WTC11 (cell line): ENCODE measurements around the gene ANP32B. TPM values are rescaled to one million over a fixed set of nuclear protein-coding genes. Genes with fewer than 3 reads are reported as not detected.

Source experiments
- ATAC-seq: fragments of 200-7000 bp; cut with Tn5 transposase; 2 replicates; pipeline ENCODE4 v1.10.0; 2021; ENCODE audit warnings: mild to moderate bottlenecking, moderate library complexity
- CTCF ChIA-PET: fragments of 300-600 bp; sonication (Branson Sonifier 250); formaldehyde crosslinking; loops from one replicate; lab custom pipeline; 2021; ENCODE audit warnings: antibody characterized with exemption; lab: Charles Lee
- POLR2A ChIA-PET: fragments of 350-600 bp; sonication (Branson Sonifier 250); formaldehyde crosslinking; loops from one replicate; lab custom pipeline; 2021; ENCODE audit warnings: antibody characterized with exemption; lab: Charles Lee
- DNase-seq: peaks from one replicate; pipeline ENCODE4 v3.0.0; 2021; ENCODE audit warnings: low spot score
- H3K27ac Mint-ChIP-seq: 2 replicates; pipeline ENCODE4 v1.8.0; 2021; ENCODE audit warnings: mixed read lengths
- H3K27me3 Mint-ChIP-seq: 2 replicates; pipeline ENCODE4 v1.8.0; 2021; ENCODE audit warnings: low read depth, mild to moderate bottlenecking, moderate library complexity, mixed read lengths
- H3K36me3 Mint-ChIP-seq: 2 replicates; pipeline ENCODE4 v1.8.0; 2021; ENCODE audit warnings: mixed read lengths
- H3K4me1 Mint-ChIP-seq: 2 replicates; pipeline ENCODE4 v1.8.0; 2022; ENCODE audit warnings: mixed read lengths
- H3K4me3 Mint-ChIP-seq: 2 replicates; pipeline ENCODE4 v1.8.0; 2021; ENCODE audit warnings: mild to moderate bottlenecking, moderate library complexity, mixed read lengths
- H3K9me3 Mint-ChIP-seq: 2 replicates; pipeline ENCODE4 v1.8.0; 2021; ENCODE audit warnings: mixed read lengths
- ARID4B ChIP-seq: sonication (generic); formaldehyde crosslinking; IDR thresholded peaks from 2 replicates; pipeline ENCODE4 v1.8.0; 2023; ENCODE audit warnings: missing genetic modification reagents, mild to moderate bottlenecking, borderline replicate concordance
- CBFB ChIP-seq: sonication (generic); formaldehyde crosslinking; IDR thresholded peaks from 2 replicates; pipeline ENCODE4 v1.8.1; 2022; ENCODE audit warnings: mild to moderate bottlenecking, low read depth, missing genetic modification reagents
- CREM ChIP-seq: sonication (generic); formaldehyde crosslinking; IDR thresholded peaks from 2 replicates; pipeline ENCODE4 v1.8.1; 2022; ENCODE audit warnings: mild to moderate bottlenecking, missing genetic modification reagents, moderate library complexity
- ELF4 ChIP-seq: sonication (generic); formaldehyde crosslinking; IDR thresholded peaks from 2 replicates; pipeline ENCODE4 v1.8.1; 2022; ENCODE audit warnings: low read depth, mild to moderate bottlenecking, moderate library complexity, missing genetic modification reagents
- ERG ChIP-seq: fragments of 250-450 bp; sonication (Bioruptor Pico); IDR thresholded peaks from 2 replicates; pipeline ENCODE4 v1.8.0; 2021; ENCODE audit warnings: mild to moderate bottlenecking
- GTF2I ChIP-seq: fragments of 250-450 bp; sonication (Bioruptor Pico); conservative IDR thresholded peaks from 2 replicates; pipeline ENCODE4 v1.4.0; 2021; ENCODE audit warnings: mild to moderate bottlenecking
- IRF2 ChIP-seq: sonication (generic); formaldehyde crosslinking; IDR thresholded peaks from 2 replicates; pipeline ENCODE4 v1.8.0; 2022; ENCODE audit warnings: low read depth, missing genetic modification reagents, borderline replicate concordance
- JAZF1 ChIP-seq: fragments of 250-450 bp; sonication (Bioruptor Pico); IDR thresholded peaks from 2 replicates; pipeline ENCODE4 v1.9.0; 2021; ENCODE audit warnings: moderate library complexity, mild to moderate bottlenecking, inconsistent platforms
- NR3C1 ChIP-seq: sonication (generic); formaldehyde crosslinking; conservative IDR thresholded peaks from 2 replicates; pipeline ENCODE4 v1.8.1; 2023; ENCODE audit warnings: low read depth, mild to moderate bottlenecking, missing genetic modification reagents
- SMAD4 ChIP-seq: sonication (generic); formaldehyde crosslinking; IDR thresholded peaks from 2 replicates; pipeline ENCODE4 v1.8.0; 2022; ENCODE audit warnings: mild to moderate bottlenecking, missing genetic modification reagents
- SOX15 ChIP-seq: fragments of 250-450 bp; sonication (Bioruptor Pico); IDR thresholded peaks from 2 replicates; pipeline ENCODE4 v1.9.0; 2021; ENCODE audit warnings: mild to moderate bottlenecking
- ZMAT4 ChIP-seq: fragments of 250-450 bp; sonication (Bioruptor Pico); IDR thresholded peaks from 2 replicates; pipeline ENCODE4 v1.9.0; 2021; ENCODE audit warnings: mild to moderate bottlenecking
- ZNF138 ChIP-seq: sonication (generic); formaldehyde crosslinking; conservative IDR thresholded peaks from 2 replicates; pipeline ENCODE4 v1.8.1; 2022; ENCODE audit warnings: mild to moderate bottlenecking, moderate library complexity, missing genetic modification reagents
- ZNF396 ChIP-seq: fragments of 250-450 bp; sonication (Bioruptor Pico); IDR thresholded peaks from 2 replicates; pipeline ENCODE4 v1.8.0; 2021; ENCODE audit warnings: mild to moderate bottlenecking, moderate library complexity, borderline replicate concordance
- ZNF423 ChIP-seq: fragments of 250-450 bp; sonication (Bioruptor Pico); IDR thresholded peaks from 2 replicates; pipeline ENCODE4 v2.1.2; 2022; ENCODE audit warnings: mild to moderate bottlenecking, moderate library complexity
- total RNA-seq: library from RNA; stranded (reverse); gene quantifications from 3 replicates; pipeline ENCODE4 v1.2.3, GENCODE V29; 2021
- TF ChIP-seq, protein P1 (sequence below): sonication (generic); formaldehyde crosslinking; IDR thresholded peaks from 2 replicates; pipeline ENCODE4 v1.8.0; 2023; ENCODE audit warnings: mild to moderate bottlenecking, missing genetic modification reagents
- TF ChIP-seq, protein P2 (sequence below): fragments of 250-450 bp; sonication (Bioruptor Pico); conservative IDR thresholded peaks from 2 replicates; pipeline ENCODE4 v1.9.0; 2021; ENCODE audit warnings: mild to moderate bottlenecking

Gene ANP32B
- total RNA-seq, 1 experiment from 2014 or later: 150 TPM

- ATAC-seq: no peak
- Mint-ChIP-seq H3K27me3 (peaks cover 10% of the 10 kb centered on the region), H3K4me3 (no peak overlapping the region), H3K27ac (no peak overlapping the region), H3K9me3 (no peaks in the 10 kb centered on the region), H3K36me3 (no peaks in the 10 kb centered on the region), H3K4me1 (peaks cover 9% of the 10 kb centered on the region; the same call in 1 of the 2 replicates)
- ChIA-PET CTCF (interaction anchor here (0.6 to 3.4 kb wide), 3 partner anchors 9 to 154 kb away, joined by 3 to 29 read pairs (median 3); no protein-coding TSS in a partner anchor), POLR2A (interaction anchor here (0.6 kb wide), 2 partner anchors 223 to 685 kb away, joined by 3 read pairs; no protein-coding TSS in a partner anchor)
- DNase-seq: no peak
- no peak for TF ChIP-seq CREM (CRISPR knock-in tag)
Observed at GRCh38 chr9:98043915-98044314, 60.8 kb downstream of the ANP32B start.

- DNase-seq (no peak), ATAC-seq (no peak)
- ChIA-PET CTCF (interaction anchor here (0.9 to 3.4 kb wide), 4 partner anchors 11 to 123 kb away, joined by 3 to 29 read pairs (median 4); partner anchors contain the start of genes NANS and TRIM14), POLR2A (interaction anchor here (1.4 kb wide), 1 partner anchor 11 kb away, joined by 3 read pairs; the partner anchor contains the start of gene NANS)
- H3K27ac Mint-ChIP-seq: no peak overlapping the region
- peaks cover 4% of the 10 kb centered on the region for H3K27me3 Mint-ChIP-seq
- no peak overlapping the region for H3K4me3 Mint-ChIP-seq
- TF ChIP-seq ZMAT4 (CRISPR knock-in tag) (no peak), CBFB (CRISPR knock-in tag) (no peak), SMAD4 (no peak), CREM (CRISPR knock-in tag) (no peak), JAZF1 (CRISPR knock-in tag) (no peak), ZNF138 (no peak), IRF2 (CRISPR knock-in tag) (no peak), GTF2I (CRISPR knock-in tag) (no peak), NR3C1 (no peak), ARID4B (CRISPR knock-in tag) (no peak), ZNF396 (CRISPR knock-in tag) (no peak), ELF4 (CRISPR knock-in tag) (no peak)
- H3K4me1 Mint-ChIP-seq: no peaks in the 10 kb centered on the region
- H3K36me3 Mint-ChIP-seq: no peaks in the 10 kb centered on the region
- no peaks in the 10 kb centered on the region for H3K9me3 Mint-ChIP-seq
Observed at GRCh38 chr9:98045234-98046179, 62.4 kb downstream of the ANP32B start.

GRCh38 chr9:98046180-98046543 is 63.0 kb downstream of the ANP32B start:
- ChIA-PET POLR2A (interaction anchor here (1.4 kb wide), 1 partner anchor 11 kb away, joined by 3 read pairs; the partner anchor contains the start of gene NANS), CTCF (interaction anchor here (0.9 to 3.4 kb wide), 2 partner anchors 11 to 73 kb away, joined by 3 to 29 read pairs; partner anchors contain the start of gene TRIM14)
- no peaks in the 10 kb centered on the region for H3K9me3 Mint-ChIP-seq
- H3K4me1 Mint-ChIP-seq: no peaks in the 10 kb centered on the region
- H3K27me3 Mint-ChIP-seq: peaks cover 7% of the 10 kb centered on the region
- DNase-seq (no peak), ATAC-seq (no peak)
- H3K4me3 Mint-ChIP-seq: no peak overlapping the region
- H3K36me3 Mint-ChIP-seq: no peaks in the 10 kb centered on the region
- no peak overlapping the region for H3K27ac Mint-ChIP-seq
- TF ChIP-seq ZNF423 (CRISPR knock-in tag) (no peak), SOX15 (CRISPR knock-in tag) (no peak), ERG (CRISPR knock-in tag) (no peak)
- TF ChIP-seq, protein P1, sequence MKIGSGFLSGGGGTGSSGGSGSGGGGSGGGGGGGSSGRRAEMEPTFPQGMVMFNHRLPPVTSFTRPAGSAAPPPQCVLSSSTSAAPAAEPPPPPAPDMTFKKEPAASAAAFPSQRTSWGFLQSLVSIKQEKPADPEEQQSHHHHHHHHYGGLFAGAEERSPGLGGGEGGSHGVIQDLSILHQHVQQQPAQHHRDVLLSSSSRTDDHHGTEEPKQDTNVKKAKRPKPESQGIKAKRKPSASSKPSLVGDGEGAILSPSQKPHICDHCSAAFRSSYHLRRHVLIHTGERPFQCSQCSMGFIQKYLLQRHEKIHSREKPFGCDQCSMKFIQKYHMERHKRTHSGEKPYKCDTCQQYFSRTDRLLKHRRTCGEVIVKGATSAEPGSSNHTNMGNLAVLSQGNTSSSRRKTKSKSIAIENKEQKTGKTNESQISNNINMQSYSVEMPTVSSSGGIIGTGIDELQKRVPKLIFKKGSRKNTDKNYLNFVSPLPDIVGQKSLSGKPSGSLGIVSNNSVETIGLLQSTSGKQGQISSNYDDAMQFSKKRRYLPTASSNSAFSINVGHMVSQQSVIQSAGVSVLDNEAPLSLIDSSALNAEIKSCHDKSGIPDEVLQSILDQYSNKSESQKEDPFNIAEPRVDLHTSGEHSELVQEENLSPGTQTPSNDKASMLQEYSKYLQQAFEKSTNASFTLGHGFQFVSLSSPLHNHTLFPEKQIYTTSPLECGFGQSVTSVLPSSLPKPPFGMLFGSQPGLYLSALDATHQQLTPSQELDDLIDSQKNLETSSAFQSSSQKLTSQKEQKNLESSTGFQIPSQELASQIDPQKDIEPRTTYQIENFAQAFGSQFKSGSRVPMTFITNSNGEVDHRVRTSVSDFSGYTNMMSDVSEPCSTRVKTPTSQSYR (CRISPR knock-in tag): no peak
- TF ChIP-seq, protein P2, sequence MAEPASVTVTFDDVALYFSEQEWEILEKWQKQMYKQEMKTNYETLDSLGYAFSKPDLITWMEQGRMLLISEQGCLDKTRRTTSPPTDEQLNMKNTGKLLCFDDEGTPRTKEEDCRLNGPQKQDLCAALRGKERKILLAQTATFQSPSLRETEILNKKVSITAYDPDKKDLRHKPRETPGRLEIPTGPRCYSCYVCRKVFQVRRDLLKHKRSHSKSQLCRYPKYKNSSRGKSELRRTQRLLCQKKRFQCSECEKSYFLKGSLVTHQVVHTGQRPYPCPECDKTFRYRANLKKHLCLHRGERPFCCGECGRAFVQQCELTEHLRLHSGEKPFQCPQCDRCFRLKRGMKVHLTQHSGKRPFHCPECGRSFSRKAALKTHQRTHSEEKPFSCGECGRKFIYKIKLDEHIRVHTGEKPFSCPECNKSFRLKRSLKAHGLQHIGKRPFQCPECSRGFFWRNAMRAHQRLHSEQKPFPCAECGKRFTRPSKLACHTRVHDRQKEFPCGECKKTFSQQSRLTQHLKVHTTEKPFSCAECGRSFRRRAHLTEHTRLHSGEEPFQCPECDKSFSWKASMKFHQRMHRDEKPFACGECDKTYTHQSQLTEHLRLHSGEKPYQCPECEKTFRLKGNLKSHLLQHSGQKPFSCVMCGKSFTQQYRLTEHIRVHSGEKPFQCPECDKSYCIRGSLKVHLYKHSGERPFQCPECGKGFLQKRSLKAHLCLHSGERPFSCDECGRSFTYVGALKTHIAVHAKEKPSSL (CRISPR knock-in tag): no peak
